ENCODE results near the gene SLC22A23. TPM values are rescaled to one million over a fixed set of nuclear protein-coding genes. Genes with fewer than 3 reads are reported as not detected.

The SLC22A23 gene
- total RNA-seq, 1 experiment from 2014 or later: 38.2 TPM

- Mint-ChIP-seq H3K27me3 (ENCODE audit: low read depth) (no peaks in the 10 kb centered on the region), H3K27ac (peak overlapping the region; percentile 97), H3K4me3 (peak overlapping the region; percentile 52), H3K4me1 (peaks cover 84% of the 10 kb centered on the region), H3K36me3 (peaks cover 4% of the 10 kb centered on the region; the same call in 1 of the 2 replicates), H3K9me3 (no peaks in the 10 kb centered on the region)
- POLR2A ChIA-PET: no interaction called here
- CTCF ChIA-PET: interaction anchor here (1.0 to 2.3 kb wide), 4 partner anchors 15 to 155 kb away, joined by 3 to 8 read pairs (median 6); no protein-coding TSS in a partner anchor
- peak; percentile 70 for DNase-seq (ENCODE audit: low spot score)
- ATAC-seq: peak; percentile 93
- TF ChIP-seq PRDM15 (CRISPR knock-in tag; IDR thresholded peaks at IDR 0.05) (no peak), TCF7 (CRISPR knock-in tag; IDR thresholded peaks at IDR 0.05; ENCODE audit: low read depth) (no peak), RELA (CRISPR knock-in tag; IDR thresholded peaks at IDR 0.05; ENCODE audit: borderline replicate concordance) (no peak), ZNF425 (CRISPR knock-in tag; conservative IDR thresholded peaks at IDR 0.05) (no peak), FOXP1 (CRISPR knock-in tag; IDR thresholded peaks at IDR 0.05; ENCODE audit: borderline replicate concordance) (no peak), ZNF138 (CRISPR knock-in tag; conservative IDR thresholded peaks at IDR 0.05) (no peak), NFATC4 (CRISPR knock-in tag; IDR thresholded peaks at IDR 0.05) (no peak), PRRX2 (CRISPR knock-in tag; IDR thresholded peaks at IDR 0.05) (no peak), TEAD4 (CRISPR knock-in tag; IDR thresholded peaks at IDR 0.05) (no peak), JAZF1 (CRISPR knock-in tag; IDR thresholded peaks at IDR 0.05) (no peak), KAT7 (CRISPR knock-in tag; IDR thresholded peaks at IDR 0.05; ENCODE audit: borderline replicate concordance) (no peak), ZNF416 (CRISPR knock-in tag; IDR thresholded peaks at IDR 0.05) (no peak), FOXK1 (CRISPR knock-in tag; IDR thresholded peaks at IDR 0.05) (no peak)
These were observed 100.6 kb downstream of the SLC22A23 start for GRCh38 chr6:3356056-3356823.

- Mint-ChIP-seq H3K27me3 (ENCODE audit: low read depth) (no peaks in the 10 kb centered on the region), H3K4me3 (peak overlapping the region; percentile 44), H3K36me3 (peaks cover 2% of the 10 kb centered on the region; the same call in 1 of the 2 replicates), H3K9me3 (no peaks in the 10 kb centered on the region), H3K27ac (peak overlapping the region; percentile 97), H3K4me1 (peaks cover 89% of the 10 kb centered on the region)
- ChIA-PET CTCF (interaction anchor here (1.0 to 2.3 kb wide), 4 partner anchors 16 to 156 kb away, joined by 3 to 8 read pairs (median 6); no protein-coding TSS in a partner anchor), POLR2A (no interaction called here)
- ATAC-seq (no peak), DNase-seq (ENCODE audit: low spot score) (no peak)
- TF ChIP-seq MLX (CRISPR knock-in tag; IDR thresholded peaks at IDR 0.05) (no peak), SMAD4 (CRISPR knock-in tag; IDR thresholded peaks at IDR 0.05) (no peak), HMGA2 (CRISPR knock-in tag; IDR thresholded peaks at IDR 0.05) (no peak), TEAD4 (CRISPR knock-in tag; IDR thresholded peaks at IDR 0.05) (no peak), STAT6 (CRISPR knock-in tag; conservative IDR thresholded peaks at IDR 0.05; ENCODE audit: low read depth) (no peak), ZNF317 (CRISPR knock-in tag; IDR thresholded peaks at IDR 0.05; ENCODE audit: borderline replicate concordance, low read depth) (no peak), KAT7 (CRISPR knock-in tag; IDR thresholded peaks at IDR 0.05; ENCODE audit: borderline replicate concordance) (no peak), NR1H2 (CRISPR knock-in tag; IDR thresholded peaks at IDR 0.05) (no peak), ELF4 (CRISPR knock-in tag; IDR thresholded peaks at IDR 0.05; ENCODE audit: low read depth) (no peak), PRRX2 (CRISPR knock-in tag; IDR thresholded peaks at IDR 0.05) (no peak), CBFB (CRISPR knock-in tag; IDR thresholded peaks at IDR 0.05; ENCODE audit: low read depth) (no peak), ESRRA (CRISPR knock-in tag; IDR thresholded peaks at IDR 0.05; ENCODE audit: borderline replicate concordance) (no peak), ZNF219 (CRISPR knock-in tag; IDR thresholded peaks at IDR 0.05; ENCODE audit: borderline replicate concordance) (no peak), ZNF121 (CRISPR knock-in tag; IDR thresholded peaks at IDR 0.05) (no peak), JUN (CRISPR knock-in tag; IDR thresholded peaks at IDR 0.05) (no peak)
These were observed 101.3 kb downstream of the SLC22A23 start for GRCh38 chr6:3355358-3356055.
